Mucosa of descending colon (tissue), 3 donors: ENCODE measurements around the gene PTGIS. TPM values are rescaled to one million over a fixed set of nuclear protein-coding genes. Genes with fewer than 3 reads are reported as not detected.
"Not testable (repeated sequence)": the region's sequence is repeated elsewhere in the genome, so short reads cannot be mapped to it uniquely, and the experiment has no call there.

ENCODE experiments used
- ATAC-seq: fragments of 200-7000 bp; cut with Tn5 transposase; one replicate; pipeline ENCODE4 v1.9.1; 2020; ENCODE audit warnings: mild to moderate bottlenecking, moderate library complexity
- DNase-seq, 3 donors: peaks; one replicate each; pipeline ENCODE4 v3.0.0-alpha.2; 2020
- H3K36me3 ChIP-seq: fragments of 200-600 bp; one replicate; pipeline ENCODE4 v1.8.0; 2021; ENCODE audit warnings: low read depth, mild to moderate bottlenecking
- H3K4me1 ChIP-seq: fragments of 200-600 bp; one replicate; pipeline ENCODE4 v1.8.0; 2021; ENCODE audit warnings: low read depth, mild to moderate bottlenecking
- H3K4me3 ChIP-seq: fragments of 200-600 bp; one replicate; pipeline ENCODE4 v1.8.0; 2021; ENCODE audit warnings: mild to moderate bottlenecking
- H3K9me3 ChIP-seq: fragments of 200-600 bp; one replicate; pipeline ENCODE4 v1.8.0; 2021; ENCODE audit warnings: mild to moderate bottlenecking
- CTCF ChIP-seq: fragments of 200-600 bp; IDR thresholded peaks from one replicate; pipeline ENCODE4 v1.8.0; 2022; ENCODE audit warnings: antibody characterized with exemption, mild to moderate bottlenecking
- intact Hi-C, 2 donors: fragments of 100-400 bp; cut with DNase I in 1 of 2; cut with micrococcal nuclease in 1 of 2; formaldehyde crosslinking; loops; one replicate each; pipeline versions ENCODE4 v1.11.0 to v1.11.1; 2022; cut with DNase I, micrococcal nuclease
- total RNA-seq, 3 donors: library from RNA; stranded (reverse); fragmentation: NEBNext Ultra II Directional in 2 of 3; extraction: Animal tissue kit (Norgen Biotek cat#: 25700) in 2 of 3; gene quantifications; one replicate each; pipeline versions ENCODE4 v1.2.1 to v1.2.4, GENCODE V29; 2021 to 2023
- donor health status: DM: no; HTN: no; CAD: no; lungs with moderate emphysema.
- donor health status: DM: no; HTN: no; CAD: no.
- donor health status: DM: no; HTN: yes; CAD: no.

PTGIS gene
- total RNA-seq, 3 donors from 2014 or later = 3.8 to 45.8 (median 12.3) TPM

GRCh38 chr20:49566401-49567364 lies 1.3 kb downstream of the PTGIS start:
- H3K4me3 ChIP-seq = no peak overlapping the region
- DNase-seq (no peak), ATAC-seq (no peak)
- no peak for TF ChIP-seq CTCF
- intact Hi-C loops = no loop called here
- H3K36me3 ChIP-seq = no peaks in the 10 kb centered on the region
- no peaks in the 10 kb centered on the region for H3K9me3 ChIP-seq
- H3K4me1 ChIP-seq = peaks cover 4% of the 10 kb centered on the region

GRCh38 chr20:49564991-49565390 lies 2.9 kb downstream of the PTGIS start:
- H3K9me3 ChIP-seq, H3K36me3 ChIP-seq, H3K4me3 ChIP-seq, H3K4me1 ChIP-seq, DNase-seq, ATAC-seq, intact Hi-C loops: not testable (repeated sequence)

- Histone ChIP-seq H3K9me3 (no peaks in the 10 kb centered on the region), H3K4me1 (peaks cover 4% of the 10 kb centered on the region), H3K4me3 (no peak overlapping the region), H3K36me3 (no peaks in the 10 kb centered on the region)
- intact Hi-C loops = no loop called here
- TF ChIP-seq CTCF = no peak
- no peak for ATAC-seq
- DNase-seq = no peak
Observed at GRCh38 chr20:49563015-49563980, 4.6 kb downstream of the PTGIS start.

DNA sequence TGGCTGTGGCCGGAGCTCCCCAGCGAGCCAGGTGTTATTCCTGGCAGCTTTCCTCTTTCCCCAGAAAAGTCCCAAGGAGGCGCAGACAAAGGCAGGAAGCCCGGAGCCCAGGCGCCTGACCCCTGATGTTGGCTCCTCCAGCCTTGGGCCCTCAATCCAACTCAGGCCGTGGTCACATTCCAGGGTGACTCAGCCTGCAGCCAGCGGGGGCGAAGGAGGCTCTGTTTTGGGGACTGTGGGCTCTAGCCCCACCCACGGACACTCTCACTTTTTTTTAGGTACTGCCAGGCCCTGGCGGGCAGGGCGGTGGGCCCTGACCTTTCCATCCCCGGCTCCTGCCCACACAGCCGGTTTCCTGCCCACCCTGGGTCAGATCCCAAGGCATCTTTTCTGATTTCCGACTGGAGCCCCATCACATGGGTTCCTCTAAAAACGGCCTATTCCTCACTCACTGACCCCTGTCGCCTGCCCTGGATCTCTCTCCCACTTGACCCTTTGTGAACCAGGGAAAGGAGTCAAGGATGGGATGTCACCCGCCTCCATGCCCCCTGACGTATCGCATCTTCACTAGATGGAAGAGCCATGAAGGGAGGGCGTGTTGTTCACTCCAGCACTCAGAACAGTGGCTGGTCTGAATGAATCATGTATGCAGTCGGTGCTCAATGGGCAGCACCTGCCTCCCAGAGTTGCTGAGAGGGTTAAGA lies 5.5 kb downstream of the PTGIS start:
- ATAC-seq = peak; percentile 52
- no peak for TF ChIP-seq CTCF
- intact Hi-C loops = no loop called here
- Histone ChIP-seq H3K4me1 (no peaks in the 10 kb centered on the region), H3K36me3 (no peaks in the 10 kb centered on the region), H3K4me3 (no peak overlapping the region), H3K9me3 (no peaks in the 10 kb centered on the region)
- peak; percentile 23 to 66 (median 51) for DNase-seq

DNA sequence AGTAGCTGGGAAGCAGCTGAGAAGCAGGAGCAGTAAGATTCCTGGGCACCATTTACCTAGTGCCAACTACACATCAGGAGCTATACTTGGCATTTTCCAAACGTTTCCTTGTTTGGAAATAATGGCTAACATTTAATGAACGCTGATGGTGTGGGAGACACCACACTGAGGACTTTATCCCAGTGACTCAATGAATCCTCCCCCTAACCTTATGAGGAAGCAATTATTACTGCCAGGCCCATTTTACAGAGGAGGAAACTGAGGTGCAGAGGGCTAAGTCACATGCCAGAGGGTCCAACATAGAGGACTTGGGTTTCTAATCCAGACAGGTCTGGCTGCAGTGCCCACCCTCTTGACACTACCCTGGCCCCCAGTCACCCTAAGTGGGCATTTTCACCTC lies 6.1 kb downstream of the PTGIS start:
- no peaks in the 10 kb centered on the region for H3K4me1 ChIP-seq
- H3K36me3 ChIP-seq = no peaks in the 10 kb centered on the region
- DNase-seq = no peak
- no peaks in the 10 kb centered on the region for H3K9me3 ChIP-seq
- no peak overlapping the region for H3K4me3 ChIP-seq
- intact Hi-C loops = no loop called here
- ATAC-seq = no peak
- TF ChIP-seq CTCF = no peak
